ENCODE data around the gene CATSPERE.

DNA sequence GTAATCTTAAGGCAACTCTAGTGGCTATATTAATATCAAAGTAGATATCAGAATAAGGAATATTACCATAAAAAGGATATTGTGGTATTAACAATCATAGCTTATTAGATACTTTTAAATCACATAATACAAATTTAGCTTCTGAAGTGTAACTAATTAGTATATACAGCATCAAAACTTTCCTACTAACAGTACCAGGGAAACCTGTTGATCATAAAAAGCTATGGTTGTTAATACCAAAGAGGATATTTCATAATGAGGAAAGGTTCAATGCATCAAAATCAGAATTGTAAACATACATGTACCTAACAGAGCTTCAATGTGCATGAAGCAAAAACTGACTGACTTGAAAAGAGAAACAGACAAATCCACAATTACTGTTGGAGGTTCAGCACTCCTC is 33.4 kb upstream of the CATSPERE start:
- no peak for TF ChIP-seq CTCF (IDR thresholded peaks at IDR 0.05)
- no peak for TF ChIP-seq POLR2A (IDR thresholded peaks at IDR 0.05)

Data from adrenal gland (tissue), 5 donors.